CD4-positive, alpha-beta T cell treated with Interleukin-21 for 1 hour (primary cell): Measurements from ENCODE around the gene TNFRSF1A.

ENCODE experiments used
- DNase-seq: peaks from one replicate; pipeline ENCODE4 v3.0.0-alpha.2; 2020

Gene TNFRSF1A

DNA sequence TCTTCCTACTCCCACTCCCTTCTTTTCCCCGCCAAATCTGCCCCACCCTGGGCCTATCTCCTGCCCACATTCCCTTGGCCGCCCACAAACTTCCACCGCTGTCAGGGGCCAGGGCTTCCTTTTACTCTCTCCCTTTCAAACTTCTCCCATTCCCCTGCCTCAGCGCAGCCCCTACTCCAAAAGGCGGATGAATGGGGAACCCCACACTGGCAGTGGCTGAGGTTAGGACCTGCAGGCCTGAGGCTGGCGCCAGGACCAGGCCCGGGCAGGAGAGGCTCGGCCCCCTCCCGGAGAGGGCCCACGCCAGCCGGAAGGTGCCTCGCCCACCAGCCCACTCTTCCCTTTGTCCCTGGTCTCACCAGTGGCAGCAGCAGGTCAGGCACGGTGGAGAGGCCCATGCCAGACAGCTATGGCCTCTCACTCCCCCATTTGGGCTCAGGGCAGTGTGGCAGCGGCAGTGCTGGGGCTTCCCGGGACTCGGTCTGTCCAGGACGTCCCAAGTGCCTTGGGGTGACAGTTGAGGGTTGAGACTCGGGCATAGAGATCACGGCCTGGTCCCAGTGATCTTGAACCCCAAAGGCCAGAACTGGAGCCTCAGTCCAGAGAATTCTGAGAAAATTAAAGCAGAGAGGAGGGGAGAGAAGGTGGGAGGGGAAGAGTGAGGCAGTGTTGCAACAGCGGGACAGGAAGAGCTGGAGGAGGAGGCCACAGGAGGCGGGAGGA, at the start of gene TNFRSF1A:
Gene TNFRSF1A, minus strand, starts transcription at position 660 of the 723 bp plus-strand sequence. Its CDS starts 262 bp downstream, at position 398.
- DNase-seq: peak; percentile 54

DNA sequence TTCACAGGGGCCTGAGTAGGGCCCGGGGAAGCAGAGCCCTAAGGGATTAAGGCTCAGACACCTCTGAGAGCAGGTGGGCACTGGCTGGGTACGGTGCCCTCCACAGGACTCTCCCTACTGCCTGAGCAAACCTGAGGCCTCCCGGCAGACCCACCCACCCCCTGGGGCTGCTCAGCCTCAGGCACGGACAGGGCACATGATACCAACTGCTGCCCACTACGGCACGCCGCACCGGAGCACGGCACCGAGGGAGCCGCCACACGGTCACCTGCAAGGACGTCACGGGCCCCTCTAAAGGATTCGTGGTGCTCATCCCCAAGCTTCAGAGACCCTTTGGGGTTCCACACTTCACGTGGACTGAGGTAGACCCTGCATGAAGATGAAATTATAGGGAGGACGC, 49.1 kb upstream of the TNFRSF1A start:
- DNase-seq: no peak

GRCh38 chr12:6390084-6390799, 48.4 kb upstream of the TNFRSF1A start:
- DNase-seq: no peak

DNA sequence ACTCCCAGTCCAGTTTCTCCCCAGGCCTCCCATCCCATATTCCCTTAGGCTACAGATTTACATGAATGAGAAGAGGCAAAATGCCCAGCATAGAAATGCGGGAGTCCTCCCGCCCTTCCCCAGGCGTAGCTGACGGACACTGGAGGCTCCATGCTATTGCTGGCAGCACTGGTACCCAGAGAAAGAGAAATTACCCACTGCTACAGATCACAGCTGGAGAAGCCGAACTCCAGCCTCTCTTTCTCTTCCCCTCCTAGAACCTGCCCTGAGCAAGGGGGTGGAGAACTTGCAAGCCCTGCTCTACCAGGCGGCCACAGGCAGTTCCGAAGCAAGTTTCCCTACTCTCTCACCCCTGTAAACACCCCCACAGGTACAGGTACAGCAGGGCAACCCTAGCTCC, 45.7 kb upstream of the TNFRSF1A start:
- no peak for DNase-seq

GRCh38 chr12:6386491-6386890, 44.6 kb upstream of the TNFRSF1A start:
- DNase-seq: no peak

DNA sequence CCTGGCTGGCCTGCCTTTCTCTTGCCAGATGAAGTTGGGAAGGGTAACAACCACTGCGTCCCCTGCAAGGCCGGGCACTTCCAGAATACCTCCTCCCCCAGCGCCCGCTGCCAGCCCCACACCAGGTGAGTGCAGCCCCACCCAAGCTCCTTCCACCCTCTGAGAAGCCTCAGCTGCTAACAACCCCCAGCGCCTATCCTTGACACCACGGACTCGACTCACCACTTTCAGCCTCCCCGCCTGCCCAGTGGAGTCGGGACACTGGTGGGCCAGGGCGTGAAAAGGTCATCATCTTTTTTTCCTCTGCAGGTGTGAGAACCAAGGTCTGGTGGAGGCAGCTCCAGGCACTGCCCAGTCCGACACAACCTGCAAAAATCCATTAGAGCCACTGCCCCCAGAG, 44.2 kb upstream of the TNFRSF1A start:
- DNase-seq: no peak

- DNase-seq: no peak
Measured at GRCh38 chr12:6384499-6385436, 42.9 kb upstream of the TNFRSF1A start.

DNA sequence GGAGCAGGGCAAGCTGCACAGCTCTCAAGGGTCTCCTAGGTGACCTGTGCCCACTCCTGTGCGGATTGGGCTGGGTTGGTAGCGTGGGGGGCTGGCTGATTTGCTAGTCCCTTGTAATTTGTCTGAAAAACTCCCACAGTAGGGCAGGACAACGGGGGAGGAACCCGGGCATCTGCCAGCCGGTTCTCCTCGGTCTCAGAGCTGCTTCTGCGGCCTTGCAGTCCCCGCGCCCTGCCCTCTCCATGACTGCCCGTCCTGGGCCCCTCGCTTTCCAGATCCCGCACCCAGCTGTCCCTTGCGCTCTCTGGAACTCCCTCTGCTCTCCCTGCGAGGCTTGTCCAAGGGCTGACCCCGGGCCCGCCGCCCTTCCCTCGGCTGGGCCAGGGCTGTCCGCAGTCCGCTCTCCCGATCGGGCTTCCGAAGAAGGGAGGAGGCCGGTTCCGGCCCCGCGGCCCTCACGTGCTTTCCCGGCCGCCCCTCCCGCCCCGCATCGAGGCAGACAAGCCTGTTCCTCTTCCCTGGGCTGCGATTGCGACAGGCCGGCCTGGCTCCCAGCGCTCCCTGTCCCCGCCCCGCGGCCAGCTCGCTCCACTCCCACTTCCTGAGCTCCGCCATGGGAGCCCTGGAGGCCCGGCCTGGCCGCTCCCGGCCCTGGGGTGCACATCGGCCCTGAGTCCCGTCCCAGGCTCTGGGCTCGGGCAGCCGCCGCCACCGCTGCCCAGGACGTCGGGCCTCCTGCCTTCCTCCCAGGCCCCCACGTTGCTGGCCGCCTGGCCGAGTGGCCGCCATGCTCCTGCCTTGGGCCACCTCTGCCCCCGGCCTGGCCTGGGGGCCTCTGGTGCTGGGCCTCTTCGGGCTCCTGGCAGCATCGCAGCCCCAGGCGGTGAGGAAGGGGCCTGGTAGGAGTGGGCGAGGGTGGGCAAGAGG, 42.0 kb upstream of the TNFRSF1A start, which contains the start of gene LTBR:
Gene LTBR, plus strand, starts transcription at position 591 of the 927 bp plus-strand sequence. Its CDS starts 197 bp downstream, at position 788.
- DNase-seq: peak; percentile 28

DNA sequence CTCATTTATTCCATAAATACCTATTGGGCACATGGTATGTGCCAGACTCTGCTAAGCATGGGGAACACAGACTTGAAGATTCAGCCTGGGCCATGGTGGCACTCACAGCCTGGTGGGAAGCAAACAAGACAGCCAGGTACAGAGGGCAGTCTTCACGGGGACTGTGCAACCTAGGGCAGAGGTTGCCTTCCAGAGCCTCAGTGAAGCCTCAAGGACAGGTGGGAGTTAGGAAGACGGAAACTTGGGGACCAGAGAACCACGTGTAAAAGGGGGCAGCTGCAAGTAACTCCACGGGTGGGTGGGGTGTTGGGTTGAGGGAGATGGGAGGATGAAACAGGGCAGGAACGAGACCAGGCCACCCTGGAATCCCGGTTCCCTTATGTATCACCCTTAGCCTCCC, 41.1 kb upstream of the TNFRSF1A start:
- no peak for DNase-seq

DNA sequence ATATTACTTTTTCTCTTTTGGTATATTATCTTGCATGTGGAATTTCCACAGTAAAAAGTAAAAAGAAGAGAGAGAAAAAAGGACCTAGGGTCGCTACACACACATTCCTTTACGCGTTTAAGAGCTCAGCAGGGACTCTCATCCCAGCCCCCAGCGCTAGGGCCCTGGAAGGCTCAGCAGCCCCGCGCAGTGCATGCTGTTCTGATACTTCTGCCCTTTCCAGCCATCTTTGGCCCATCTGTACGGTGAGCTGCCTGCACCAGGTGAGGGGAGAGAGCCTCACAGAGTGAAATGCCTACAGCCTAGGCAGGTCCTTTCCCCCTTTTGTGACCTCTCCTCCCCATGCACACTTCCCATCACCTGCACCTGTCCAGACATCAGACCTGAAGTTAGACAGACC, 40.5 kb upstream of the TNFRSF1A start:
- DNase-seq: no peak

- DNase-seq: no peak
Measured at GRCh38 chr12:6380141-6381121, 38.6 kb upstream of the TNFRSF1A start.

DNA sequence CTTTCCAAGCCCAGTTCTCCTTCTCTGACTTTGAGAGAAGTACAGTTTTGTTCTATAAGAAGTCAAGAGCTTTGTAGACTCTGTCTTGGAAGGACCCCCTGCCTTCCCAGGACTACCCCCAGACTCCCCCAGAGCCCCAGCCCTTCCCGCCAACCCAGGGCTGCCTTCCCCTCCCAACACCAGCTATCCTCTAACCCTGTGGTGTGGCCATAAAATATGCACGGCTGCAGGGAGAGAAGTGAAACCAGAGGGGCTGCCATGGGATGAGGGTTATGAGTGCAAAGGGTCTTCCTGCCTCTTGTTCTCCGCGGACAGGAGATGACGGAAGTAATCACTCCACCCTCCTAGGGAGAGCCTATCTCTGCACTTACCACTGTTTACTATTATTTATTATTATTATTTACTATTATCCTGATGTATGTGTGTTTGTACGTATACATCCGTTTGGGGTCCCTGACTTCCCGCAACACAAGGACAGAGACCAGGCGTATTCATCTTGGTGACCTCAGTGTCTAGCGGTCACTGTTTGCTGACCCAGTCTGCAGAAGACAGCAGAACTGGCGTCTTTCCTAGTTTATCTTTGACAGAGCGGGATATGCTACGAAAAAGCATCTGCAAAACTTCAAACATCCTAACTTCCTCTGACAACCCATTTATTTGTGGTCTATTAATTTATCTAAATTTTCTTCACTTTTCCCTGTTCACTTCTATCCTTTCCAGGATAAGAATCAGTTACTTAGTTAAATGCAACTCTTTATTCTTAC, 37.0 kb upstream of the TNFRSF1A start:
- DNase-seq: no peak

GRCh38 chr12:6377667-6377994, 35.8 kb upstream of the TNFRSF1A start:
- DNase-seq: no peak

GRCh38 chr12:6376870-6377666, 35.2 kb upstream of the TNFRSF1A start:
- no peak for DNase-seq

- DNase-seq: no peak
Measured at GRCh38 chr12:6376079-6376869, 34.4 kb upstream of the TNFRSF1A start.

DNA sequence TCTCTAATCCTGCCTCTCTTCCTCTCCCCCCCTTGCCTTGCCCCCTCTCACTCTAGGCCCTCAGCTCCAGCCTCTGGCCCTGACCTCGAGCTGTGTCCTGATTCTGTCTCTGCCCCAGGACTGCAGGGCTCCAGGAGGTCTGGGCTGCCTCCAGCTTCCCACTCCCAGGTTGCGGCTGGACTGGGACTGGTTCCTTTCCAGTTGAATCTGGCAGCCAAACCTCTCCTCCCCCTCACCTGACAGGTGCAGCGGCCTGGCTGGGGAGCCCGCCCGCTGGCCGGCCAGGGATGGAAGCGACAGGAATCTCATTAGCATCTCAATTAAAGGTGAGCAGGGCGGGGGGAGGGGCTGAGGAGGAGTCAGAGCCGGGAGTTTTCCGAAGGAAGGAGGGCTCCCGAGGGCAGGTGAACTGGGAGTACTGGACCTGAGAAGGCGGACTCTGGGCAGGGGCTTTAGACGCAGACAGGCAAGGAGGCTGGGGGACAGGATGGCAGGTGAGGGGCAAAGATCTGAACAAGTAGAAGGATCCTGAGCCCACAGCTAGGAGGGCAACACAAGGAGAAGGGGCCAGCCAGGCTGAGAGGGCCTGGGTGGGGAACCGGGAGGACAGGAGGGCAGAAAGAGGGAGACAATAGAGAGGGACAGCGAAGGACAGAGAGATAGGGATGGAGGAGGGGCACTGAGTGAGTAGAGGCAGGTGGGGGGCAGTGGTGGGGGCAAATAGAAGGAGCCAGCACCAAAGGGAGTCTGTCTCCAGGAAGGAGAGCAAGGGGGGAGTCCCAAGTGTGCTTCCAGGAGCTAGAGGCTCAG, 33.6 kb upstream of the TNFRSF1A start, which contains the start of gene SCNN1A:
Gene SCNN1A, minus strand, starts transcription at position 295 of the 810 bp plus-strand sequence. CDS start 780 bp downstream, outside the sequence.
- no peak for DNase-seq

DNA sequence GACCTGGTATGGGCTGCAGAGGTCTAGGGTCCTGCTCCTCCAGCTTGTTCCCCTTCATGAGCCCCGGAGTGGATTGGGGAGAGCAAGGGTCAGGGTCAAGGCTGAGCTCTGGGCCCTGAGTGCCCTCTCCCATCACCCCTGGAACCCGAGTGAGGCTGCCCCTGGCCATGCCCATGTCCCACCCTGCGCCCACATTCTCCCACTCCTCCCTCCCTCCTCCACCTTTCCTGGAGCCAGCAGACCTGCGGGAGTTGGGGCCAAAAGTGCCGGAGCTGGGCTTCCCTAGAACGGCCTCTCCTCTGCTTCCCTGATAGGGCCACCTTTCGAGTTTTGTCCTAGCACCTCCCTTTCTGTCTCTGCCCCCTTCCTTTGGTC, 32.9 kb upstream of the TNFRSF1A start:
- no peak for DNase-seq
